Measurements from ENCODE around the gene RPL19.

GRCh38 chr17:39221572-39221971 lies 21.5 kb downstream of the RPL19 start:
- TF ChIP-seq, protein P1, sequence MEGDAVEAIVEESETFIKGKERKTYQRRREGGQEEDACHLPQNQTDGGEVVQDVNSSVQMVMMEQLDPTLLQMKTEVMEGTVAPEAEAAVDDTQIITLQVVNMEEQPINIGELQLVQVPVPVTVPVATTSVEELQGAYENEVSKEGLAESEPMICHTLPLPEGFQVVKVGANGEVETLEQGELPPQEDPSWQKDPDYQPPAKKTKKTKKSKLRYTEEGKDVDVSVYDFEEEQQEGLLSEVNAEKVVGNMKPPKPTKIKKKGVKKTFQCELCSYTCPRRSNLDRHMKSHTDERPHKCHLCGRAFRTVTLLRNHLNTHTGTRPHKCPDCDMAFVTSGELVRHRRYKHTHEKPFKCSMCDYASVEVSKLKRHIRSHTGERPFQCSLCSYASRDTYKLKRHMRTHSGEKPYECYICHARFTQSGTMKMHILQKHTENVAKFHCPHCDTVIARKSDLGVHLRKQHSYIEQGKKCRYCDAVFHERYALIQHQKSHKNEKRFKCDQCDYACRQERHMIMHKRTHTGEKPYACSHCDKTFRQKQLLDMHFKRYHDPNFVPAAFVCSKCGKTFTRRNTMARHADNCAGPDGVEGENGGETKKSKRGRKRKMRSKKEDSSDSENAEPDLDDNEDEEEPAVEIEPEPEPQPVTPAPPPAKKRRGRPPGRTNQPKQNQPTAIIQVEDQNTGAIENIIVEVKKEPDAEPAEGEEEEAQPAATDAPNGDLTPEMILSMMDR (IDR thresholded peaks at IDR 0.05): no peak
- no peak for TF ChIP-seq POLR2A (IDR thresholded peaks at IDR 0.05)

Data from lower leg skin (tissue), 3 donors.